AG09309 (cell line): ENCODE results near the gene UEVLD.
A peak's percentile ranks its signal among the peaks of the same experiment; 100 is the strongest.

ENCODE experiments used
- DNase-seq: peaks from one replicate; pipeline ENCODE4 v3.0.0-alpha.2; 2010; ENCODE audit warnings: low read depth
- H3K4me3 ChIP-seq: 2 replicates; pipeline ENCODE4 v1.5.1; 2011; ENCODE audit warnings: mild to moderate bottlenecking, low read depth, low read length, moderate library complexity; ENCODE audit not compliant: control insufficient read depth
- CTCF ChIP-seq: IDR thresholded peaks from 2 replicates; pipeline ENCODE4 v1.5.1; 2011; ENCODE audit warnings: mild to moderate bottlenecking, low read depth, low read length, inconsistent platforms; ENCODE audit not compliant: insufficient read depth, control insufficient read depth; ENCODE audit errors: missing control alignments

UEVLD gene

GRCh38 chr11:18533365-18533764, 55.2 kb downstream of the UEVLD start:
- H3K4me3 ChIP-seq: no peak overlapping the region
- TF ChIP-seq CTCF: no peak
- no peak for DNase-seq

GRCh38 chr11:18527512-18527911, 61.0 kb downstream of the UEVLD start:
- TF ChIP-seq CTCF: no peak
- peak; percentile 27 for DNase-seq
- H3K4me3 ChIP-seq: peak overlapping the region; percentile 97

- peak within 1 kb of the TSS; percentile 97 for H3K4me3 ChIP-seq
- DNase-seq: peak; percentile 51
- TF ChIP-seq CTCF: no peak
Measured at GRCh38 chr11:18526521-18527296, 61.8 kb downstream of the UEVLD start, which contains the start of gene TSG101. TSS of gene TSG101 (minus strand) at chr11:18526942. CDS start at chr11:18526816, 126 bp downstream.

GRCh38 chr11:18526130-18526520, 62.4 kb downstream of the UEVLD start:
- no peak for DNase-seq
- peak overlapping the region; percentile 97 for H3K4me3 ChIP-seq
- TF ChIP-seq CTCF: no peak

GRCh38 chr11:18524248-18524647, 64.3 kb downstream of the UEVLD start:
- TF ChIP-seq CTCF: no peak
- no peak overlapping the region for H3K4me3 ChIP-seq
- DNase-seq: no peak

GRCh38 chr11:18523084-18523483, 65.5 kb downstream of the UEVLD start:
- TF ChIP-seq CTCF: no peak
- no peak for DNase-seq
- H3K4me3 ChIP-seq: no peak overlapping the region
